GM18909 (cell line): ENCODE measurements around the gene DUSP21.
"Not testable (repeated sequence)": the region's sequence is repeated elsewhere in the genome, so short reads cannot be mapped to it uniquely, and the experiment has no call there.

Experiments used
- ATAC-seq: cut with Tn5 transposase; IDR thresholded peaks from one replicate; pipeline ENCODE4 v1.9.1; 2021; ENCODE audit warnings: mild to moderate bottlenecking; ENCODE audit not compliant: unreplicated experiment, poor library complexity

Gene DUSP21

GRCh38 chrX:44843753-44844152 is at the start of gene DUSP21:
Gene DUSP21, plus strand, starts transcription at chrX:44844021. Its CDS starts 112 bp downstream, at chrX:44844133.
- no peak for ATAC-seq

- no peak for ATAC-seq
These were observed 47.8 kb upstream of the DUSP21 start for GRCh38 chrX:44795945-44796450.

GRCh38 chrX:44802613-44803012 is 41.2 kb upstream of the DUSP21 start:
- ATAC-seq, result no peak

GRCh38 chrX:44815681-44816080 is 28.1 kb upstream of the DUSP21 start:
- no peak for ATAC-seq

GRCh38 chrX:44816367-44816766 is 27.5 kb upstream of the DUSP21 start:
- no peak for ATAC-seq

- ATAC-seq, result no peak
These were observed 26.8 kb upstream of the DUSP21 start for GRCh38 chrX:44817029-44817428.

- no peak for ATAC-seq
These were observed 21.2 kb upstream of the DUSP21 start for GRCh38 chrX:44822601-44823000.

GRCh38 chrX:44823193-44823592 is 20.6 kb upstream of the DUSP21 start:
- not testable (repeated sequence) for ATAC-seq

GRCh38 chrX:44828008-44828605 is 15.7 kb upstream of the DUSP21 start:
- no peak for ATAC-seq

- ATAC-seq, result no peak
These were observed 14.0 kb upstream of the DUSP21 start for GRCh38 chrX:44829832-44830231.

GRCh38 chrX:44842550-44843317 is 1.1 kb upstream of the DUSP21 start:
- ATAC-seq, result no peak

- no peak for ATAC-seq
These were observed 511 bp upstream of the DUSP21 start for GRCh38 chrX:44843318-44843702.

GRCh38 chrX:44844204-44844603 is 383 bp downstream of the DUSP21 start:
- no peak for ATAC-seq

GRCh38 chrX:44850891-44851290 is 7.1 kb downstream of the DUSP21 start:
- not testable (repeated sequence) for ATAC-seq

- no peak for ATAC-seq
These were observed 27.4 kb downstream of the DUSP21 start for GRCh38 chrX:44871114-44871645.

GRCh38 chrX:44871931-44872820 is 28.4 kb downstream of the DUSP21 start:
- peak; percentile 35 for ATAC-seq

- ATAC-seq, result peak; percentile 91
These were observed 29.1 kb downstream of the DUSP21 start, which contains the start of gene KDM6A for GRCh38 chrX:44872821-44873414. Gene KDM6A, plus strand, starts transcription at chrX:44873188. Its CDS starts 364 bp downstream, at chrX:44873552.

- ATAC-seq, result peak; percentile 8
These were observed 29.8 kb downstream of the DUSP21 start for GRCh38 chrX:44873415-44874276.
